SK-N-SH (cell line): ENCODE measurements around the gene PPP1R3C. TPM values are rescaled to one million over a fixed set of nuclear protein-coding genes. Genes with fewer than 3 reads are reported as not detected.

Source experiments
- polyA plus RNA-seq, 3 experiments: library from polyadenylated mRNA; depleted of rRNA; stranded (reverse); fragments of >200 nt; gene quantifications; 2 replicates each; pipeline ENCODE4 v1.2.3, GENCODE V29; 2012

The PPP1R3C gene
- polyA plus RNA-seq, 1 of the 3 experiments (the other 2 are of a cell fraction), result 9.0 TPM

Other genes starting within 250 kb of the PPP1R3C start
- gene HECTD2, start 222.7 kb downstream of the PPP1R3C start, polyA plus RNA-seq (2012; rRNA removed), result 4.1 and 5.7 TPM in 2 replicates
- 12.5 and 18.1 TPM in 2 replicates for gene TNKS2, start 165.4 kb upstream of the PPP1R3C start, polyA plus RNA-seq (2012; rRNA removed)